GM23338 (cell line): ENCODE measurements around the gene NSF. TPM values are rescaled to one million over a fixed set of nuclear protein-coding genes. Genes with fewer than 3 reads are reported as not detected.

Experiments
- ATAC-seq: fragments of 200-7000 bp; cut with Tn5 transposase; 3 replicates; pipeline ENCODE4 v1.9.1; 2020
- DNase-seq: peaks from one replicate; pipeline ENCODE4 v3.0.0-alpha.2; 2015; ENCODE audit warnings: low spot score
- H2AFZ ChIP-seq: fragments of 200-600 bp; sonication (generic); 2 replicates; pipeline ENCODE4 v1.8.0; 2016; ENCODE audit warnings: antibody characterized with exemption, mild to moderate bottlenecking, moderate library complexity
- H3F3A ChIP-seq: fragments of 200-600 bp; sonication (generic); replicated peaks from 2 replicates; pipeline ENCODE4 v1.8.0; 2017; ENCODE audit warnings: antibody characterized with exemption, mixed run types, low read depth
- H3K27ac ChIP-seq: fragments of 200-600 bp; sonication (generic); 2 replicates; pipeline ENCODE4 v1.6.1; 2016; ENCODE audit warnings: low read depth
- H3K27me3 ChIP-seq: fragments of 200-600 bp; sonication (generic); 2 replicates; pipeline ENCODE4 v1.8.0; 2016; ENCODE audit warnings: mild to moderate bottlenecking, mixed run types, moderate library complexity; ENCODE audit not compliant: insufficient read depth
- H3K36me3 ChIP-seq: fragments of 200-600 bp; sonication (generic); 2 replicates; pipeline ENCODE4 v1.8.0; 2016; ENCODE audit warnings: mild to moderate bottlenecking; ENCODE audit not compliant: insufficient read depth
- H3K4me1 ChIP-seq: fragments of 200-600 bp; sonication (generic); 2 replicates; pipeline ENCODE4 v1.8.0; 2016; ENCODE audit warnings: mild to moderate bottlenecking, moderate library complexity; ENCODE audit not compliant: insufficient read depth
- H3K4me2 ChIP-seq: fragments of 200-600 bp; sonication (generic); 2 replicates; pipeline ENCODE4 v1.7.1; 2017; ENCODE audit warnings: mixed run types
- H3K4me3 ChIP-seq: fragments of 200-600 bp; sonication (generic); 2 replicates; pipeline ENCODE4 v1.6.1; 2016; ENCODE audit warnings: mixed run types
- H3K79me2 ChIP-seq: fragments of 200-600 bp; sonication (generic); replicated peaks from 2 replicates; pipeline ENCODE4 v1.8.0; 2017; ENCODE audit warnings: mild to moderate bottlenecking; ENCODE audit not compliant: insufficient read depth
- H3K9me2 ChIP-seq: fragments of 200-600 bp; sonication (generic); 2 replicates; pipeline ENCODE4 v1.8.0; 2017; ENCODE audit not compliant: insufficient read depth
- H4K20me1 ChIP-seq: fragments of 200-600 bp; sonication (generic); replicated peaks from 2 replicates; pipeline ENCODE4 v1.8.0; 2017; ENCODE audit warnings: mild to moderate bottlenecking; ENCODE audit not compliant: insufficient read depth
- H3K27ac Mint-ChIP-seq: 2 replicates; pipeline ENCODE4 v1.8.0; 2020; ENCODE audit warnings: inconsistent platforms, mild to moderate bottlenecking, moderate library complexity, mixed read lengths
- H3K27me3 Mint-ChIP-seq: 3 replicates; pipeline ENCODE4 v1.8.0; 2022; ENCODE audit warnings: low read depth, mild to moderate bottlenecking, moderate library complexity, mixed read lengths, inconsistent platforms; ENCODE audit not compliant: insufficient read depth, poor library complexity
- H3K36me3 Mint-ChIP-seq: 3 replicates; pipeline ENCODE4 v1.8.0; 2021; ENCODE audit warnings: low read depth, mild to moderate bottlenecking, inconsistent platforms, moderate library complexity, mixed read lengths
- H3K4me1 Mint-ChIP-seq: 3 replicates; pipeline ENCODE4 v1.8.0; 2020; ENCODE audit warnings: mild to moderate bottlenecking, inconsistent platforms, mixed read lengths
- H3K4me3 Mint-ChIP-seq: 3 replicates; pipeline ENCODE4 v1.8.0; 2021; ENCODE audit warnings: moderate library complexity, mild to moderate bottlenecking, inconsistent platforms, mixed read lengths
- H3K9me3 Mint-ChIP-seq: 3 replicates; pipeline ENCODE4 v1.8.0; 2020; ENCODE audit warnings: moderate library complexity, mild to moderate bottlenecking, inconsistent platforms, mixed read lengths
- CREB1 ChIP-seq: fragments of 250-450 bp; sonication (Bioruptor Pico); IDR thresholded peaks from 2 replicates; pipeline ENCODE4 v1.5.0; 2020; ENCODE audit warnings: low read depth, mild to moderate bottlenecking, moderate library complexity
- EZH2 ChIP-seq: fragments of 200-600 bp; sonication (generic); IDR thresholded peaks from one replicate; pipeline ENCODE4 v1.8.0; 2017; ENCODE audit warnings: antibody characterized with exemption, mild to moderate bottlenecking, low read depth; ENCODE audit not compliant: unreplicated experiment
- EZH2phosphoT487 ChIP-seq: fragments of 200-600 bp; sonication (generic); IDR thresholded peaks from one replicate; pipeline ENCODE4 v1.8.1; 2018; ENCODE audit warnings: antibody characterized with exemption; ENCODE audit not compliant: unreplicated experiment
- JUNB ChIP-seq: IDR thresholded peaks from one replicate; pipeline ENCODE4 v1.6.1; 2016; ENCODE audit warnings: antibody characterized with exemption; ENCODE audit not compliant: unreplicated experiment
- POLR2AphosphoS5 ChIP-seq: IDR thresholded peaks from 2 replicates; pipeline ENCODE4 v1.6.1; 2016; ENCODE audit warnings: antibody characterized with exemption, low read depth
- ZNF114 ChIP-seq: fragments of 250-450 bp; sonication (Bioruptor Pico); IDR thresholded peaks from 2 replicates; pipeline ENCODE4 v1.5.0; 2020; ENCODE audit warnings: mild to moderate bottlenecking, moderate library complexity
- polyA plus RNA-seq: library from polyadenylated mRNA; unstranded; fragments of >200 nt; fragmentation: Nextera tagmentation; extraction: Ambion mirVana; gene quantifications from 2 replicates; pipeline ENCODE4 v1.2.1, GENCODE V29; 2016
- total RNA-seq: library from RNA; depleted of rRNA; stranded (reverse); fragments of >200 nt; shearing (Covaris generic); gene quantifications from 2 replicates; pipeline ENCODE4 v1.2.3, GENCODE V29; 2014
- TF ChIP-seq, protein P1 (sequence below): IDR thresholded peaks from 2 replicates; pipeline ENCODE4 v1.6.1; 2016; ENCODE audit warnings: antibody characterized with exemption
- TF ChIP-seq, protein P2 (sequence below): fragments of 250-450 bp; sonication (Bioruptor Pico); IDR thresholded peaks from 2 replicates; pipeline ENCODE4 v1.5.0; 2020; ENCODE audit warnings: mild to moderate bottlenecking, moderate library complexity
- TF ChIP-seq, protein P3 (sequence below), 2 experiments: fragments of 200-600 bp in 1 of 2; sonication (generic) in 1 of 2; conservative IDR thresholded peaks; 2 replicates each; pipeline versions ENCODE4 v1.5.1 to v1.6.1; 2016 to 2017; ENCODE audit warnings: antibody characterized with exemption in 2 of 2, low read depth in 2 of 2, mild to moderate bottlenecking in 2 of 2, moderate library complexity in 1 of 2

NSF gene
- total and polyA plus RNA-seq, 2 experiments from 2014 or later = 12.5 to 26.5 TPM

DNA sequence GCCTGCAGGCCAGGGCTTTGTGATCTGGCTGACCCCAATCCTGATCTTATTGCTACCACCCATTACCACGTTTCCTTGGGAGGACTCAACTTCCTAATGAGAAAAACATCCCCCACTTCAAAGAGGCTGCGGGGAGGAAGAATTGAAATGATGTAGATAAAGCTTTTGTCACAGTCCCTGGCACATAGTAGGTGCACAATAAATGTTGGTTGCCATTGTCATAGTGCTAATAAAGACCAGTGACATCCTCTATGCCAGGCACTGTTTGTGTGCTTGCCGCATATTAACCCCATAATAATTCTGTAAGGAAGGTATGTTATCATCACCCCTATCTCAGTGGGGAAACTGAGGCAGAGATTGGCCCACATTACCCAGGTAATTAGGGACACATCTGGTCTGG lies 205.6 kb downstream of the NSF start:
- no peaks in the 10 kb centered on the region for H3K9me2 ChIP-seq
- no peaks in the 10 kb centered on the region for H3K4me1 ChIP-seq
- no peak overlapping the region for H3K4me2 ChIP-seq
- no peak overlapping the region for H3K4me3 ChIP-seq
- no peak for ATAC-seq
- Mint-ChIP-seq H3K9me3 (no peaks in the 10 kb centered on the region; the same call in 1 of the 3 replicates), H3K36me3 (no peaks in the 10 kb centered on the region), H3K4me1 (peaks cover 8% of the 10 kb centered on the region; the same call in 2 of the 3 replicates), H3K4me3 (no peak overlapping the region), H3K27ac (no peak overlapping the region), H3K27me3 (peaks cover 18% of the 10 kb centered on the region)
- H3F3A ChIP-seq = no peaks in the 10 kb centered on the region
- no peak overlapping the region for H2AFZ ChIP-seq
- H3K36me3 ChIP-seq = no peaks in the 10 kb centered on the region
- no peaks in the 10 kb centered on the region for H3K79me2 ChIP-seq
- H3K27me3 ChIP-seq = peaks cover 10% of the 10 kb centered on the region; the same call in 1 of the 2 replicates
- no peak overlapping the region for H3K27ac ChIP-seq
- TF ChIP-seq CREB1 (no peak), POLR2AphosphoS5 (no peak), EZH2 (no peak), ZNF114 (CRISPR knock-in tag) (no peak), EZH2phosphoT487 (no peak), JUNB (no peak)
- TF ChIP-seq, protein P1, sequence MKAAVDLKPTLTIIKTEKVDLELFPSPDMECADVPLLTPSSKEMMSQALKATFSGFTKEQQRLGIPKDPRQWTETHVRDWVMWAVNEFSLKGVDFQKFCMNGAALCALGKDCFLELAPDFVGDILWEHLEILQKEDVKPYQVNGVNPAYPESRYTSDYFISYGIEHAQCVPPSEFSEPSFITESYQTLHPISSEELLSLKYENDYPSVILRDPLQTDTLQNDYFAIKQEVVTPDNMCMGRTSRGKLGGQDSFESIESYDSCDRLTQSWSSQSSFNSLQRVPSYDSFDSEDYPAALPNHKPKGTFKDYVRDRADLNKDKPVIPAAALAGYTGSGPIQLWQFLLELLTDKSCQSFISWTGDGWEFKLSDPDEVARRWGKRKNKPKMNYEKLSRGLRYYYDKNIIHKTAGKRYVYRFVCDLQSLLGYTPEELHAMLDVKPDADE = no peak
- TF ChIP-seq, protein P2, sequence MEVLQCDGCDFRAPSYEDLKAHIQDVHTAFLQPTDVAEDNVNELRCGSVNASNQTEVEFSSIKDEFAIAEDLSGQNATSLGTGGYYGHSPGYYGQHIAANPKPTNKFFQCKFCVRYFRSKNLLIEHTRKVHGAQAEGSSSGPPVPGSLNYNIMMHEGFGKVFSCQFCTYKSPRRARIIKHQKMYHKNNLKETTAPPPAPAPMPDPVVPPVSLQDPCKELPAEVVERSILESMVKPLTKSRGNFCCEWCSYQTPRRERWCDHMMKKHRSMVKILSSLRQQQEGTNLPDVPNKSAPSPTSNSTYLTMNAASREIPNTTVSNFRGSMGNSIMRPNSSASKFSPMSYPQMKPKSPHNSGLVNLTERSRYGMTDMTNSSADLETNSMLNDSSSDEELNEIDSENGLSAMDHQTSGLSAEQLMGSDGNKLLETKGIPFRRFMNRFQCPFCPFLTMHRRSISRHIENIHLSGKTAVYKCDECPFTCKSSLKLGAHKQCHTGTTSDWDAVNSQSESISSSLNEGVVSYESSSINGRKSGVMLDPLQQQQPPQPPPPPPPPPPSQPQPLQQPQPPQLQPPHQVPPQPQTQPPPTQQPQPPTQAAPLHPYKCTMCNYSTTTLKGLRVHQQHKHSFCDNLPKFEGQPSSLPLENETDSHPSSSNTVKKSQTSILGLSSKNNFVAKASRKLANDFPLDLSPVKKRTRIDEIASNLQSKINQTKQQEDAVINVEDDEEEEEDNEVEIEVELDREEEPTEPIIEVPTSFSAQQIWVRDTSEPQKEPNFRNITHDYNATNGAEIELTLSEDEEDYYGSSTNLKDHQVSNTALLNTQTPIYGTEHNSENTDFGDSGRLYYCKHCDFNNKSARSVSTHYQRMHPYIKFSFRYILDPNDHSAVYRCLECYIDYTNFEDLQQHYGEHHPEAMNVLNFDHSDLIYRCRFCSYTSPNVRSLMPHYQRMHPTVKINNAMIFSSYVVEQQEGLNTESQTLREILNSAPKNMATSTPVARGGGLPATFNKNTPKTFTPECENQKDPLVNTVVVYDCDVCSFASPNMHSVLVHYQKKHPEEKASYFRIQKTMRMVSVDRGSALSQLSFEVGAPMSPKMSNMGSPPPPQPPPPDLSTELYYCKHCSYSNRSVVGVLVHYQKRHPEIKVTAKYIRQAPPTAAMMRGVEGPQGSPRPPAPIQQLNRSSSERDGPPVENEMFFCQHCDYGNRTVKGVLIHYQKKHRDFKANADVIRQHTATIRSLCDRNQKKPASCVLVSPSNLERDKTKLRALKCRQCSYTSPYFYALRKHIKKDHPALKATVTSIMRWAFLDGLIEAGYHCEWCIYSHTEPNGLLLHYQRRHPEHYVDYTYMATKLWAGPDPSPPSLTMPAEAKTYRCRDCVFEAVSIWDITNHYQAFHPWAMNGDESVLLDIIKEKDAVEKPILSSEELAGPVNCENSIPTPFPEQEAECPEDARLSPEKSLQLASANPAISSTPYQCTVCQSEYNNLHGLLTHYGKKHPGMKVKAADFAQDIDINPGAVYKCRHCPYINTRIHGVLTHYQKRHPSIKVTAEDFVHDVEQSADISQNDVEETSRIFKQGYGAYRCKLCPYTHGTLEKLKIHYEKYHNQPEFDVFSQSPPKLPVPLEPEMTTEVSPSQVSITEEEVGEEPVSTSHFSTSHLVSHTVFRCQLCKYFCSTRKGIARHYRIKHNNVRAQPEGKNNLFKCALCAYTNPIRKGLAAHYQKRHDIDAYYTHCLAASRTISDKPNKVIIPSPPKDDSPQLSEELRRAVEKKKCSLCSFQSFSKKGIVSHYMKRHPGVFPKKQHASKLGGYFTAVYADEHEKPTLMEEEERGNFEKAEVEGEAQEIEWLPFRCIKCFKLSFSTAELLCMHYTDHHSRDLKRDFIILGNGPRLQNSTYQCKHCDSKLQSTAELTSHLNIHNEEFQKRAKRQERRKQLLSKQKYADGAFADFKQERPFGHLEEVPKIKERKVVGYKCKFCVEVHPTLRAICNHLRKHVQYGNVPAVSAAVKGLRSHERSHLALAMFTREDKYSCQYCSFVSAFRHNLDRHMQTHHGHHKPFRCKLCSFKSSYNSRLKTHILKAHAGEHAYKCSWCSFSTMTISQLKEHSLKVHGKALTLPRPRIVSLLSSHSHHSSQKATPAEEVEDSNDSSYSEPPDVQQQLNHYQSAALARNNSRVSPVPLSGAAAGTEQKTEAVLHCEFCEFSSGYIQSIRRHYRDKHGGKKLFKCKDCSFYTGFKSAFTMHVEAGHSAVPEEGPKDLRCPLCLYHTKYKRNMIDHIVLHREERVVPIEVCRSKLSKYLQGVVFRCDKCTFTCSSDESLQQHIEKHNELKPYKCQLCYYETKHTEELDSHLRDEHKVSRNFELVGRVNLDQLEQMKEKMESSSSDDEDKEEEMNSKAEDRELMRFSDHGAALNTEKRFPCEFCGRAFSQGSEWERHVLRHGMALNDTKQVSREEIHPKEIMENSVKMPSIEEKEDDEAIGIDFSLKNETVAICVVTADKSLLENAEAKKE = no peak
- TF ChIP-seq, protein P3, sequence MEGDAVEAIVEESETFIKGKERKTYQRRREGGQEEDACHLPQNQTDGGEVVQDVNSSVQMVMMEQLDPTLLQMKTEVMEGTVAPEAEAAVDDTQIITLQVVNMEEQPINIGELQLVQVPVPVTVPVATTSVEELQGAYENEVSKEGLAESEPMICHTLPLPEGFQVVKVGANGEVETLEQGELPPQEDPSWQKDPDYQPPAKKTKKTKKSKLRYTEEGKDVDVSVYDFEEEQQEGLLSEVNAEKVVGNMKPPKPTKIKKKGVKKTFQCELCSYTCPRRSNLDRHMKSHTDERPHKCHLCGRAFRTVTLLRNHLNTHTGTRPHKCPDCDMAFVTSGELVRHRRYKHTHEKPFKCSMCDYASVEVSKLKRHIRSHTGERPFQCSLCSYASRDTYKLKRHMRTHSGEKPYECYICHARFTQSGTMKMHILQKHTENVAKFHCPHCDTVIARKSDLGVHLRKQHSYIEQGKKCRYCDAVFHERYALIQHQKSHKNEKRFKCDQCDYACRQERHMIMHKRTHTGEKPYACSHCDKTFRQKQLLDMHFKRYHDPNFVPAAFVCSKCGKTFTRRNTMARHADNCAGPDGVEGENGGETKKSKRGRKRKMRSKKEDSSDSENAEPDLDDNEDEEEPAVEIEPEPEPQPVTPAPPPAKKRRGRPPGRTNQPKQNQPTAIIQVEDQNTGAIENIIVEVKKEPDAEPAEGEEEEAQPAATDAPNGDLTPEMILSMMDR (conservative IDR thresholded peaks at IDR 0.05; ENCODE audit: low read depth in 2 of 2) = no peak
- no peak for DNase-seq
- H4K20me1 ChIP-seq = no peaks in the 10 kb centered on the region; the same call in 1 of the 2 replicates
